BE2C (cell line): ENCODE results near the gene LRMDA.

Experiments used
- DNase-seq: peaks from one replicate; pipeline ENCODE4 v3.0.0-alpha.2; 2020
- H3K27me3 ChIP-seq: fragments of 250-450 bp; sonication (Bioruptor Pico); 2 replicates; pipeline ENCODE4 v1.5.1; 2020; ENCODE audit warnings: mild to moderate bottlenecking
- H3K36me3 ChIP-seq: fragments of 250-450 bp; sonication (Bioruptor Pico); 2 replicates; pipeline ENCODE4 v1.5.1; 2020; ENCODE audit warnings: mild to moderate bottlenecking
- H3K4me1 ChIP-seq: fragments of 250-450 bp; sonication (Bioruptor Pico); 2 replicates; pipeline ENCODE4 v1.5.1; 2020
- H3K4me3 ChIP-seq: 2 replicates; pipeline ENCODE4 v1.5.1; 2011; ENCODE audit warnings: low read depth, low read length
- H3K9me3 ChIP-seq: fragments of 250-450 bp; sonication (Bioruptor Pico); 2 replicates; pipeline ENCODE4 v1.5.1; 2020
- TF ChIP-seq, protein P1 (sequence below): IDR thresholded peaks from 2 replicates; pipeline ENCODE4 v1.5.1; 2012; ENCODE audit warnings: mild to moderate bottlenecking, low read depth, low read length

Gene LRMDA

DNA sequence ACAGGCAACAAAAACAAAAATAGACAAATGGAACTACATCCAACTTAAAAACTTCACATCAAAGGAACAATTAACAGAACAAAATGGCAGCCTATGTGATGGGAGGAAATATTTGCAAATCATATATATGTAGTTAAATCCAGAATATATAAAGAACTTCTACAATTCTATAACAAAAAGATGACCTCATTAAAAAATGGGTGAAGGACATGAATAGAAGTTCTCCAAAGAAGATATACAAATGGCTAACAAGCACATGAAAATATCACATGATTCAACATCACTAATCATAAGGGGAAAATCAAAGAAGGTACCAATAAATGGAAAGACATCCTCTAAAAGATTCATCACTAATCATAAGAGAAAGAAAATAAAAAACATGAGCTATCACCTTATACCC lies 416.1 kb downstream of the LRMDA start:
- H3K4me1 ChIP-seq: no peaks in the 10 kb centered on the region
- TF ChIP-seq, protein P1, sequence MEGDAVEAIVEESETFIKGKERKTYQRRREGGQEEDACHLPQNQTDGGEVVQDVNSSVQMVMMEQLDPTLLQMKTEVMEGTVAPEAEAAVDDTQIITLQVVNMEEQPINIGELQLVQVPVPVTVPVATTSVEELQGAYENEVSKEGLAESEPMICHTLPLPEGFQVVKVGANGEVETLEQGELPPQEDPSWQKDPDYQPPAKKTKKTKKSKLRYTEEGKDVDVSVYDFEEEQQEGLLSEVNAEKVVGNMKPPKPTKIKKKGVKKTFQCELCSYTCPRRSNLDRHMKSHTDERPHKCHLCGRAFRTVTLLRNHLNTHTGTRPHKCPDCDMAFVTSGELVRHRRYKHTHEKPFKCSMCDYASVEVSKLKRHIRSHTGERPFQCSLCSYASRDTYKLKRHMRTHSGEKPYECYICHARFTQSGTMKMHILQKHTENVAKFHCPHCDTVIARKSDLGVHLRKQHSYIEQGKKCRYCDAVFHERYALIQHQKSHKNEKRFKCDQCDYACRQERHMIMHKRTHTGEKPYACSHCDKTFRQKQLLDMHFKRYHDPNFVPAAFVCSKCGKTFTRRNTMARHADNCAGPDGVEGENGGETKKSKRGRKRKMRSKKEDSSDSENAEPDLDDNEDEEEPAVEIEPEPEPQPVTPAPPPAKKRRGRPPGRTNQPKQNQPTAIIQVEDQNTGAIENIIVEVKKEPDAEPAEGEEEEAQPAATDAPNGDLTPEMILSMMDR: no peak
- H3K27me3 ChIP-seq: no peaks in the 10 kb centered on the region
- DNase-seq: no peak
- H3K4me3 ChIP-seq: no peak overlapping the region
- H3K36me3 ChIP-seq: no peaks in the 10 kb centered on the region
- no peaks in the 10 kb centered on the region for H3K9me3 ChIP-seq

DNA sequence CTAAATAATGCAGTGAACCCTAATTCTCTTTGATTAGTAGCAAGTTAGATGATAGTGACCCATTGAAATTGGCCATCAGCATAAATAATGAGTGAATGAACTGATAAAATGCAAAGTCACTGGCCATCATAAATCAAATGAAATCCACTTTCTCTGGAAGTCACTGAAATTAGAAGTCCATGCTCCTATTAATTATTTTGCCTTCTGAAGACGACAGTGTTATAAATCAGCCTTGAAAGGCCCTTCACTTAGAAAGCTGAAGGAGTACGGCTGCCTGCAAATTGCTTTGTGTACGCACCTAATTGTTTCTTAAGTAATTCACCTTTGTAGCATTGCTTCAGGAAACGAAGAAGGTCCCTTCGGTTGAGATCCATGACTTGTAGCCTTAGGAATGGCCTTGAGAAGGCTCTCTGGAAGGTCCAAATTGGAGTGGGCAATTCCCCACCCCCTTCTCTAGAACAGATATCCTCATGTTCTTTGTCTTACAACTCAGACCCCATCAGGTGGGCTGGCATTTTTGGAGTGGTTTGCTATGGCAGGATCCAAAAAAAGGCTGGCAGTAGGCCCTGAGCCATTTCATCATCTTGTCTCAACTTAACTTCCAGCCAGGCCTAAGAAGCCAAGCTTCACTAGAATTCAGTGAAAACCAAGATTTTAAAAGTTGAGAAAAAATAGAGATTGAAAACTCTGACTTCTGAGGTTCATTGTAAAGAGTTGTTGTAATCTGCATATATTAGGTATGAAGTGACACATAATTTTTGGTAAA lies 420.3 kb downstream of the LRMDA start:
- TF ChIP-seq, protein P1: no peak
- no peaks in the 10 kb centered on the region for H3K36me3 ChIP-seq
- no peak overlapping the region for H3K4me3 ChIP-seq
- H3K27me3 ChIP-seq: no peaks in the 10 kb centered on the region
- no peak for DNase-seq
- no peaks in the 10 kb centered on the region for H3K9me3 ChIP-seq
- H3K4me1 ChIP-seq: no peaks in the 10 kb centered on the region

DNA sequence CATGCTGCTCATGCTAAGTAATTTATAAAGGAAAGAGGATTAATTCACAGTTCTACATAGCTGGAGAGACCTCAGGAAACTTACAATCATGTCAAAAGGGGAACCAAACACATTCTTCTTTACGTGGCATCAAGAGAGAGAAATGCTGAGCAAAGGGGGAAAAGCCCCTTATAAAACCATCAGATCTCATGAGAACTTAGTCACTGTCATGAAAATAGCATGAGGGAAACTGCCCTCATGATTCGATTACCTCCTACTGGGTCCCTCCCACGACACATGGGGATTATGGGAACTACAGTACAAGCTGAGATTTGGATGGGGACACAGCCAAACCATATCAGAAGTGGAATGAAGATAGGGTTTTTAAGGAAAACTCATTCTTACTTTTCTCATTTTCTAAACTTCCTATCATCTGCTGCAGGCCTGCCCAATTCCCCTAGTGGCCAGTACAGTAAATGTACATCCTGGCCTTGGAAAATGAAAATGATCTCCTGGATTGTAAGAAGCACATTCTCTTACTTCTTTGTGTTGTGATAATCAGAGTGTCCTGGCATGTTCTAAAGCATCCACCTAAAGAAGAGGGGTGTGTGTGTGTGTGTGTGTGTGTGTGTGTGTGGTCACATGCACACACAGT lies 421.5 kb downstream of the LRMDA start:
- no peaks in the 10 kb centered on the region for H3K36me3 ChIP-seq
- H3K4me1 ChIP-seq: no peaks in the 10 kb centered on the region
- TF ChIP-seq, protein P1: peak; percentile 48
- DNase-seq: no peak
- no peak overlapping the region for H3K4me3 ChIP-seq
- no peaks in the 10 kb centered on the region for H3K9me3 ChIP-seq
- H3K27me3 ChIP-seq: no peaks in the 10 kb centered on the region

DNA sequence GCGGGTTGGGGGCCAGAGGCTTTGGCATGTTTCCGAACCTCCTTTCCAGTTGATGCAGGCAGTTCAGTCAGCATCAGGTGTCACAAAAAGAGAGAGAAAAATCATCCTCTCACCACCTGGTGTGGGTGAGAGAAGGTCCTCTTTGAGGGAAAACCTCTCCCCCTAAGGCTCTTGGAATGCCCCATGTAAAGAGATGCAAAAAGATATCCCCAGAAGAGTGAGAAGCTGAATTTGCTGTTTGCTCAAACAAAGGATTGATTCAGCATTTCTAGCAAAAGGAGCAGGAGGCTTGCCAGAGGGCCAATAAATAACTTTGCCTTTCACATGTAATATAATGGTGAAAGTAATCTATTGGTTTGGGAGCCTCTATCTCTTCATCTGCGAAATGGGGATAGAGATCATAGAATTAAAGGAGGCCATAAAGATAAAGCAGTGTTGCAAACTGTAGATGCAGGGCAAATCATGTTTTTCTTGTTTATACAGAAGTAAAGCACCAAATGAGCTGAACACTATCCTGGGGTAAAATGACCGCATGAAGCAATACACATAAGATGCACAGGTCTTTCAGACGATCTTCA lies 425.9 kb downstream of the LRMDA start:
- TF ChIP-seq, protein P1: no peak
- Histone ChIP-seq H3K27me3 (no peaks in the 10 kb centered on the region), H3K4me3 (no peak overlapping the region), H3K9me3 (no peaks in the 10 kb centered on the region), H3K4me1 (no peaks in the 10 kb centered on the region), H3K36me3 (no peaks in the 10 kb centered on the region)
- DNase-seq: no peak

DNA sequence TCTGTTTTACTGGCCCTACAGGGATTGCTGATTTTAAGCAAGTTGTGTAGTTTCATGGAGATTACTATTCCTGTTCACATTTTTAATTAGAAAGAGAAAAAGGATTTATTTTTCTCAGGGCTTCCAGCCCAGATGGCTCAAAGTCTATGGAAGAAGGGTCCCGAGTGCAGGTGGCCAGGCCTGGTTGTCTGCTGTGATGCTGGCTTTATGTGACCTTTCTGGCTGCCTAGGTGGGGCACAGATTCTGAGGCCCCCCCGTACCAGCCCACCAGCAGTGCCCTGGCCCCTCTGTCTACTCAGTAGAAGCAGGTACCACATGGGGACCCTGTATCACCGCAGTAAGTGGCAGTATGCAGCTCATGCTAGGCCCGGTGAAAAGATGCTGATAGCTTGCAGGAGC lies 426.5 kb downstream of the LRMDA start:
- DNase-seq: no peak
- H3K4me1 ChIP-seq: no peaks in the 10 kb centered on the region
- TF ChIP-seq, protein P1: no peak
- no peaks in the 10 kb centered on the region for H3K27me3 ChIP-seq
- H3K4me3 ChIP-seq: no peak overlapping the region
- no peaks in the 10 kb centered on the region for H3K36me3 ChIP-seq
- H3K9me3 ChIP-seq: no peaks in the 10 kb centered on the region

DNA sequence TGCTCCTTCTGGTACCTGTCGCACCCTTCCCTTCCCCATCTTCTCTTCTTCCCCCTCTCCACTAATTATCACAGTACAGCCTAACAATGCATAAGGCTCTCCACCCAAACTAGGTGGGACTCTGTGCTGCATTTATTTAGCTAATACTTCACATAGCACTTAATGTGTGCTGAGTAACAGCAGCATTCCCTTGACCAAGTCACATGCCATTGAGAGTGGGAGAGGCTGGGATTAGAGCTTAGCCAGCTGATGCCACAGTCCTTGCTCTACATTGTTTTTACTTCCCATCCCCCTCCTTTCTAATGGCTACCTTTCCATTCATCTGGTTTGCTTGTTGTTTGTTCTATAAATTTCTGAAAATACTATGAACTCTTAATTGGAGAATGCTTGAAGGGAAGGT lies 426.9 kb downstream of the LRMDA start:
- no peaks in the 10 kb centered on the region for H3K27me3 ChIP-seq
- H3K4me1 ChIP-seq: no peaks in the 10 kb centered on the region
- no peak overlapping the region for H3K4me3 ChIP-seq
- TF ChIP-seq, protein P1: no peak
- DNase-seq: no peak
- no peaks in the 10 kb centered on the region for H3K36me3 ChIP-seq
- no peaks in the 10 kb centered on the region for H3K9me3 ChIP-seq
